Peyer's patch (tissue), 4 donors: ENCODE data around the gene MICAL3. TPM values are rescaled to one million over a fixed set of nuclear protein-coding genes. Genes with fewer than 3 reads are reported as not detected.
"Not testable (repeated sequence)": the region's sequence is repeated elsewhere in the genome, so short reads cannot be mapped to it uniquely, and the experiment has no call there.

Experiments used
- DNase-seq, 3 donors: peaks; one replicate each; pipeline ENCODE4 v3.0.0-alpha.2; 2017 to 2019
- H3K27ac ChIP-seq, 4 donors: fragments of 200-600 bp; sonication (generic); one replicate each; pipeline ENCODE4 v1.5.1; 2016 to 2019
- H3K27me3 ChIP-seq, 2 donors: fragments of 200-600 bp; sonication (generic); one replicate each; pipeline ENCODE4 v1.5.1; 2019
- H3K36me3 ChIP-seq, 3 donors: fragments of 200-600 bp; sonication (generic); one replicate each; pipeline ENCODE4 v1.5.1; 2016 to 2019
- H3K4me1 ChIP-seq, 4 donors: fragments of 200-600 bp; sonication (generic); one replicate each; pipeline ENCODE4 v1.5.1; 2016 to 2019
- H3K4me3 ChIP-seq, 4 donors: fragments of 200-600 bp; sonication (generic); 1 replicate in 3 of 4; 2 replicates in 1 of 4; pipeline ENCODE4 v1.5.1; 2016 to 2019; ENCODE audit warnings: mild to moderate bottlenecking in 1 of 4
- H3K9me3 ChIP-seq, 4 donors: fragments of 200-600 bp; sonication (generic); one replicate each; pipeline ENCODE4 v1.5.1; 2016 to 2019; ENCODE audit warnings: mild to moderate bottlenecking in 1 of 4
- CTCF ChIP-seq, 6 experiments: fragments of 450-650 bp in 4 of 6; fragments of 200-600 bp in 2 of 6; sonication (generic) in 1 of 6; IDR thresholded peaks; one replicate each; pipeline ENCODE4 v1.5.1; 2017 to 2019; ENCODE audit warnings: antibody characterized with exemption in 6 of 6, mild to moderate bottlenecking in 3 of 6, moderate library complexity in 1 of 6
- POLR2A ChIP-seq, 2 donors: fragments of 450-650 bp; IDR thresholded peaks; one replicate each; pipeline ENCODE4 v1.5.1; 2017; ENCODE audit warnings: antibody characterized with exemption in 2 of 2, mild to moderate bottlenecking in 2 of 2, moderate library complexity in 2 of 2
- total RNA-seq, 4 donors: library from RNA; depleted of rRNA; stranded (reverse); fragments of >200 nt; gene quantifications; one replicate each; pipeline ENCODE4 v1.1.0, GENCODE V29; 2016

MICAL3 gene
- total RNA-seq, 4 donors from 2014 or later = 68.5 to 99.1 (median 88.7) TPM

- no peaks in the 10 kb centered on the region for H3K27me3 ChIP-seq
- no peaks in the 10 kb centered on the region for H3K9me3 ChIP-seq
- H3K36me3 ChIP-seq = no peaks in the 10 kb centered on the region
- peak overlapping the region; percentile 64 to 83 (median 68) for H3K4me3 ChIP-seq
- H3K27ac ChIP-seq = peak overlapping the region; percentile 52 to 74 (median 68)
- peak in 2 of 3 donors; percentile 87 to 89 for DNase-seq
- peak in 2 of 6 experiments; percentile 10 to 41 for TF ChIP-seq CTCF (IDR thresholded peaks at IDR 0.05)
- peak; percentile 27 to 44 for TF ChIP-seq POLR2A (IDR thresholded peaks at IDR 0.05)
- peaks cover 0 to 9% (median 0%) of the 10 kb centered on the region in 4 donors for H3K4me1 ChIP-seq
Observed at GRCh38 chr22:18023509-18024275, 669 bp downstream of the MICAL3 start.

GRCh38 chr22:18022876-18023275, 1.5 kb downstream of the MICAL3 start:
- TF ChIP-seq CTCF (IDR thresholded peaks at IDR 0.05) = no peak
- no peak for TF ChIP-seq POLR2A (IDR thresholded peaks at IDR 0.05)
- Histone ChIP-seq H3K4me3 (peak overlapping the region in 1 of 4 donors; percentile 67), H3K27ac (peak overlapping the region in 1 of 4 donors; percentile 68), H3K27me3 (no peaks in the 10 kb centered on the region), H3K9me3 (no peaks in the 10 kb centered on the region), H3K4me1 (peaks cover 0 to 9% (median 0%) of the 10 kb centered on the region in 4 donors), H3K36me3 (no peaks in the 10 kb centered on the region)
- DNase-seq = no peak

GRCh38 chr22:18021431-18021830, 2.9 kb downstream of the MICAL3 start:
- DNase-seq = no peak
- TF ChIP-seq CTCF (IDR thresholded peaks at IDR 0.05) = no peak
- no peak for TF ChIP-seq POLR2A (IDR thresholded peaks at IDR 0.05)
- H3K9me3 ChIP-seq = no peaks in the 10 kb centered on the region
- H3K36me3 ChIP-seq = no peaks in the 10 kb centered on the region
- no peak overlapping the region for H3K4me3 ChIP-seq
- H3K27ac ChIP-seq = no peak overlapping the region
- H3K27me3 ChIP-seq = no peaks in the 10 kb centered on the region
- peaks cover 0 to 9% (median 0%) of the 10 kb centered on the region in 4 donors for H3K4me1 ChIP-seq

GRCh38 chr22:18020743-18021142, 3.6 kb downstream of the MICAL3 start:
- H3K9me3 ChIP-seq, H3K4me1 ChIP-seq, DNase-seq, H3K27ac ChIP-seq, H3K36me3 ChIP-seq, H3K4me3 ChIP-seq, H3K27me3 ChIP-seq: not testable (repeated sequence)

- Histone ChIP-seq H3K27me3 (no peaks in the 10 kb centered on the region), H3K36me3 (no peaks in the 10 kb centered on the region), H3K4me1 (no peaks in the 10 kb centered on the region), H3K9me3 (no peaks in the 10 kb centered on the region), H3K27ac (no peak overlapping the region), H3K4me3 (no peak overlapping the region)
- no peak for DNase-seq
- TF ChIP-seq POLR2A (IDR thresholded peaks at IDR 0.05) = no peak
- TF ChIP-seq CTCF (IDR thresholded peaks at IDR 0.05) = no peak
Observed at GRCh38 chr22:18013947-18014346, 10.4 kb downstream of the MICAL3 start.

GRCh38 chr22:18013436-18013835, 10.9 kb downstream of the MICAL3 start:
- Histone ChIP-seq H3K36me3 (no peaks in the 10 kb centered on the region), H3K4me3 (no peak overlapping the region), H3K27me3 (no peaks in the 10 kb centered on the region), H3K9me3 (no peaks in the 10 kb centered on the region), H3K27ac (no peak overlapping the region), H3K4me1 (no peaks in the 10 kb centered on the region)
- TF ChIP-seq CTCF (IDR thresholded peaks at IDR 0.05) = no peak
- no peak for TF ChIP-seq POLR2A (IDR thresholded peaks at IDR 0.05)
- peak in 1 of 3 donors; percentile 3 for DNase-seq
